ENCODE measurements around the gene YIPF6. TPM values are rescaled to one million over a fixed set of nuclear protein-coding genes. Genes with fewer than 3 reads are reported as not detected.
"Not testable (repeated sequence)": the region's sequence is repeated elsewhere in the genome, so short reads cannot be mapped to it uniquely, and the experiment has no call there.

The YIPF6 gene
- polyA plus RNA-seq, 1 of the 3 experiments (the other 2 are of a cell fraction): 15.0 TPM

GRCh38 chrX:68557126-68557525, 58.3 kb downstream of the YIPF6 start:
- H3K4me1 ChIP-seq (ENCODE audit: control insufficient read depth in 1 of 2, insufficient read depth in 2 of 2, low read depth in 1 of 2, low read length in 1 of 2); H4K20me1 ChIP-seq (ENCODE audit: insufficient read depth); H3K36me3 ChIP-seq (replicated peaks in 1 of 2; ENCODE audit: control insufficient read depth in 1 of 2, insufficient read depth in 2 of 2, low read length in 1 of 2); H3K27ac ChIP-seq (ENCODE audit: low read depth in 2 of 2, low read length in 1 of 2); DNase-seq; CTCF ChIA-PET; H3K4me3 ChIP-seq (ENCODE audit: low read depth in 2 of 2, low read length in 1 of 2); H3K27me3 ChIP-seq (ENCODE audit: insufficient read depth); H3K4me2 ChIP-seq; H3K9me2 ChIP-seq; H3K9me3 ChIP-seq; H3F3A ChIP-seq (replicated peaks; ENCODE audit: insufficient read depth); H3K79me2 ChIP-seq (ENCODE audit: insufficient read depth); POLR2A ChIA-PET; H2AFZ ChIP-seq (ENCODE audit: low read depth); H3K9ac ChIP-seq: not testable (repeated sequence)
- 36% methylated on average over 8 of the region's 8 CpGs for WGBS (ENCODE audit: low lambda C conversion rate)

GRCh38 chrX:68559905-68560304, 61.1 kb downstream of the YIPF6 start:
- H3K36me3 ChIP-seq (replicated peaks in 1 of 2; ENCODE audit: control insufficient read depth in 1 of 2, insufficient read depth in 2 of 2, low read length in 1 of 2); H3K9ac ChIP-seq; H3K9me3 ChIP-seq; H3K27ac ChIP-seq (ENCODE audit: low read depth in 2 of 2, low read length in 1 of 2); H3K4me1 ChIP-seq (ENCODE audit: control insufficient read depth in 1 of 2, insufficient read depth in 2 of 2, low read depth in 1 of 2, low read length in 1 of 2); H3F3A ChIP-seq (replicated peaks; ENCODE audit: insufficient read depth); H3K4me2 ChIP-seq; H3K9me2 ChIP-seq; H4K20me1 ChIP-seq (ENCODE audit: insufficient read depth); H2AFZ ChIP-seq (ENCODE audit: low read depth); DNase-seq; CTCF ChIA-PET; POLR2A ChIA-PET; H3K27me3 ChIP-seq (ENCODE audit: insufficient read depth); H3K4me3 ChIP-seq (ENCODE audit: low read depth in 2 of 2, low read length in 1 of 2); H3K79me2 ChIP-seq (ENCODE audit: insufficient read depth): not testable (repeated sequence)
- 13% methylated on average over 4 of the region's 4 CpGs for WGBS (ENCODE audit: low lambda C conversion rate)

DNA sequence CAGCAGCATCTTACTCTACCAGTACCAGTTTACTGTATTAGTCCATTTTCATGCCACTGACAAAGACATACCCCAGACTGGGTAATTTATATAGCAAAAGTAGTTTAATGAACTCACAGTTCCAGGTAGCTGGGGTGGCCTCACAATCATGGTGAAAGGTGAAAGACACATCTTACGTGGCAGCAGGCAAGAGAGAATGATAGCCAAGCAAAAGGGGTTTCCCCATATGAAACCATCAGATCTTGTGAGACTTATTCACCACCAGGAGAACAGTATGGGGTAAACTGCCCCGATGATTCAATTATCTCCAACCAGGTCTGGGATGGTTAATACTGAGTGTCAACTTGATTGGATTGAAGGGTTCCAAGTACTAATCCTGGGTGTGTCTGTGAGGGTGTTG, 69.3 kb downstream of the YIPF6 start:
- Histone ChIP-seq H3K4me3 (ENCODE audit: low read depth in 2 of 2, low read length in 1 of 2) (no peak overlapping the region), H3K36me3 (replicated peaks in 1 of 2; ENCODE audit: control insufficient read depth in 1 of 2, insufficient read depth in 2 of 2, low read length in 1 of 2) (no peaks in the 10 kb centered on the region), H3K9me3 (no peaks in the 10 kb centered on the region), H3K27ac (ENCODE audit: low read depth in 2 of 2, low read length in 1 of 2) (no peak overlapping the region), H3K4me2 (no peak overlapping the region), H4K20me1 (ENCODE audit: insufficient read depth) (no peaks in the 10 kb centered on the region), H3K9ac (no peak overlapping the region), H3F3A (replicated peaks; ENCODE audit: insufficient read depth) (no peaks in the 10 kb centered on the region), H3K9me2 (no peaks in the 10 kb centered on the region), H2AFZ (ENCODE audit: low read depth) (no peak overlapping the region), H3K4me1 (ENCODE audit: control insufficient read depth in 1 of 2, insufficient read depth in 2 of 2, low read depth in 1 of 2, low read length in 1 of 2) (no peaks in the 10 kb centered on the region), H3K27me3 (ENCODE audit: insufficient read depth) (no peaks in the 10 kb centered on the region; the same call in 1 of the 2 replicates), H3K79me2 (ENCODE audit: insufficient read depth) (no peaks in the 10 kb centered on the region)
- no peak for DNase-seq
- TF ChIP-seq, protein P1, sequence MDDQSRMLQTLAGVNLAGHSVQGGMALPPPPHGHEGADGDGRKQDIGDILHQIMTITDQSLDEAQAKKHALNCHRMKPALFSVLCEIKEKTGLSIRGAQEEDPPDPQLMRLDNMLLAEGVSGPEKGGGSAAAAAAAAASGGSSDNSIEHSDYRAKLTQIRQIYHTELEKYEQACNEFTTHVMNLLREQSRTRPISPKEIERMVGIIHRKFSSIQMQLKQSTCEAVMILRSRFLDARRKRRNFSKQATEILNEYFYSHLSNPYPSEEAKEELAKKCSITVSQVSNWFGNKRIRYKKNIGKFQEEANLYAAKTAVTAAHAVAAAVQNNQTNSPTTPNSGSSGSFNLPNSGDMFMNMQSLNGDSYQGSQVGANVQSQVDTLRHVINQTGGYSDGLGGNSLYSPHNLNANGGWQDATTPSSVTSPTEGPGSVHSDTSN (IDR thresholded peaks at IDR 0.05): no peak
- no peak for TF ChIP-seq GABPA (IDR thresholded peaks at IDR 0.05; ENCODE audit: low read depth)
- TF ChIP-seq RAD21 (IDR thresholded peaks at IDR 0.05; ENCODE audit: low read length): no peak
- TF ChIP-seq CTCF (IDR thresholded peaks at IDR 0.05): no peak
- no peak for TF ChIP-seq RFX5 (IDR thresholded peaks at IDR 0.05; ENCODE audit: low read length)
- no peak for TF ChIP-seq NFIC (IDR thresholded peaks at IDR 0.05; ENCODE audit: borderline replicate concordance)
- TF ChIP-seq ELF1 (IDR thresholded peaks at IDR 0.05): no peak
- TF ChIP-seq REST (IDR thresholded peaks at IDR 0.05; ENCODE audit: low read depth, low read length): no peak
- no peak for TF ChIP-seq MXI1 (IDR thresholded peaks at IDR 0.05; ENCODE audit: low read depth, low read length)
- no peak for TF ChIP-seq YY1 (IDR thresholded peaks at IDR 0.05; ENCODE audit: low read depth)
- no peak for TF ChIP-seq TCF12 (IDR thresholded peaks at IDR 0.05)
- TF ChIP-seq EZH2phosphoT487 (IDR thresholded peaks at IDR 0.05; ENCODE audit: borderline replicate concordance, low read depth): no peak
- ChIA-PET POLR2A (no interaction called here), CTCF (no interaction called here)
- WGBS (ENCODE audit: low lambda C conversion rate): 12% methylated on average over 2 of the region's 2 CpGs
